ENCODE results near the gene KCNK4.

KCNK4 gene

DNA sequence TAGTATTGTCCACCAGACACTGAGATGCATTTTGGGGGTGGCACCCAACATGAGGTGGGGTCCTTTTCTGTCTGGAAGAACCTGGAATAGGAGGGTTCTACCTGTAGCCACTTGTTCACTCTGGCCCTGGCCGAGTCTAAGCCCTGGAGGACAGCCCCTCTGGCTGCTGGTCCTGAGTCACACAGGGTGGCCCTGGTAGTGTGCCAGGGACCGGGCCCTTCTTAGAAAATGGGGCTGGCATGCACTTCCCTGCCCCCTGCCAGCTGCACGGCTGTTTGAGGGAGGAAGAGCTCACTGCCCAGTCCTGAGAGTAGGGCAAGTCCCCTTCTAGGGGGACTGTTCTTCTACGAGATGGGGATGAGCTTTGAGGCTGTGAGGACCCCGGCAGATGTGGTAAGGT, 37.6 kb upstream of the KCNK4 start:
- no peak for DNase-seq (ENCODE audit: low read depth in 2 of 2)

DNA sequence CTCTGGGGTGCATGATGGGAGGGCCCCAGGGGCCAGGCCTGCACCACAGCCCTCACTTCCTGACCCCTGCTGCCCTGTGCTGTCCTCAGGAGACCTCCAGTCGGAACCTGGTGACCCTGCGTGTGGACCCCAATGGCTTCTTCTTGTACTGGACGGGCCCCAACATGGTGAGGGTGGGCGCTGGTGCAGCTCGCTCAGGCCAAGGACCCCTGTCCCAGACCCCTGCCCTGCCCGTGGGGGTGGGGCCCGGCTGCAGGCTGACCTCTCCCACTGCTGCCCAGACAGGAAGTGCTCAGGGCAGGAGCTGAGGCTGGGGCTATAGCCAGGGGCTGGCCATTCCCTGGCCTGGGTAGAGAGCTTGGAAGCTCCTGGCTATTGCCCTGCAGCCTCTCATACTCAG, 36.8 kb upstream of the KCNK4 start:
- DNase-seq (ENCODE audit: low read depth in 2 of 2), result no peak

DNA sequence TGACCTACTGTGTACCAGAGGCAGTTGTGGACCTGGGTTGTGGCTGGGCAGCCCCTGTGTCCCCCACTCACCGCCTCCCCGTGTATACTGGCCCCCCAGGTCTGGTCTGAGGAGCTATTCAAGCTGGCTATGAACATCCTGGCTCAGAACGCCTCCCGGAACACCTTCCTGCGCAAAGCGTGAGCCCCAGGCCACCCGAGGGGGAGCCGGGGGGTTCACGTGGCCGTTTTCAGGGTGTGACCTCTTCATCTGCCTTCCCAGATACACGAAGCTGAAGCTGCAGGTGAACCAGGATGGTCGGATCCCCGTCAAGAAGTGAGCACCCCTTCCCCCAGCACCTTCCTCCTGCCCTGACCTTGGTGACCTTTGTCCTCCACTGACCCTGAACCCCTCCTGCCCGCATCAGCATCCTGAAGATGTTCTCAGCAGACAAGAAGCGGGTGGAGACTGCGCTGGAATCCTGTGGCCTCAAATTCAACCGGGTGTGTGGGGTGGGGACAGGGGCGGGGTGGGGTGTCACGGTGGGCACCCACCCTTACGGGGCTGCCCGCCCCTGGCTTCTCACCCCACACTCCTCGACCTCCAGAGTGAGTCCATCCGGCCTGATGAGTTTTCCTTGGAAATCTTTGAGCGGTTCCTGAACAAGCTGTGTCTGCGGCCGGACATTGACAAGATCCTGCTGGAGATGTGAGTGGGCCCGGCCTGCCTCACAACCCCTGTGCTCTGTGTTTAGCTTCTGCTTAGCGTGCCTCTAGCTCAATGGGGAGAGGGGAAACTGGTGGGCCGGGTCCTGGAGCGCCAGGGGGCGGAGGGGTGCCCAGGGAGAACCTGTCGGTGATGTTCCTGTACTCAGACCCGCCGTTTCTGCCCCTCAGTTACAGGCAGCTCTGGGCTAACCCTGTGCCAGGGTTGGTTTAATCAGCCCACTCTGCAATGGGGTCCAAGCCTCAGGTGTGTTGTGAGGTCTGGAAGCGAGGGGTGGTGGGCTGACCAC, 35.7 kb upstream of the KCNK4 start:
- DNase-seq (ENCODE audit: low read depth in 2 of 2), result no peak

DNA sequence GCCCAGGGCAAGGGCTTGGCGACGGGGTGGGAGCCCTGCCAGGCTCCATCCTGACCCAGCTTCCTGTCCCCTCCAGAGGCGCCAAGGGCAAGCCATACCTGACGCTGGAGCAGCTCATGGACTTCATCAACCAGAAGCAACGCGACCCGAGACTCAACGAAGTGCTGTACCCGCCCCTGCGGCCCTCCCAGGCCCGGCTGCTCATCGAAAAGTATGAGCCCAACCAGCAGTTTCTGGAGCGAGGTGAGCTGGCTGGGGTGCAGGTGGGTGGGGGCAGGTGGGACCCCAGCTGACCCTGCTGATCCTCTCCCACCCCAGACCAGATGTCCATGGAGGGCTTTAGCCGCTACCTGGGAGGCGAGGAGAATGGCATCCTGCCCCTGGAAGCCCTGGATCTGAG, 34.8 kb upstream of the KCNK4 start:
- no peak for DNase-seq (ENCODE audit: low read depth in 2 of 2)

DNA sequence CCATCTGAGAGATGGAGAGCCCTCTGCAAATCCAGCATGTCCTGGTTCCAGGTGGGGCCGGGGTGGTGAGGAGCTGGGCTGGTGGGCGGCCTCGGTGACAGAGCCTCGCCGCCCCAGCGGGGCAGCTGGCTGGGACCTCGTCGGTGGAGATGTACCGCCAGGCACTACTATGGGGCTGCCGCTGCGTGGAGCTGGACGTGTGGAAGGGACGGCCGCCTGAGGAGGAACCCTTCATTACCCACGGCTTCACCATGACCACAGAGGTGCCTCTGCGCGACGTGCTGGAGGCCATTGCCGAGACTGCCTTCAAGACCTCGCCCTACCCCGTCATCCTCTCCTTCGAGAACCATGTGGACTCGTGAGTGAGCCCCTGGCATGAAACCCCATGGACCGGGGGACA, 32.7 kb upstream of the KCNK4 start:
- DNase-seq (ENCODE audit: low read depth in 2 of 2), result no peak

DNA sequence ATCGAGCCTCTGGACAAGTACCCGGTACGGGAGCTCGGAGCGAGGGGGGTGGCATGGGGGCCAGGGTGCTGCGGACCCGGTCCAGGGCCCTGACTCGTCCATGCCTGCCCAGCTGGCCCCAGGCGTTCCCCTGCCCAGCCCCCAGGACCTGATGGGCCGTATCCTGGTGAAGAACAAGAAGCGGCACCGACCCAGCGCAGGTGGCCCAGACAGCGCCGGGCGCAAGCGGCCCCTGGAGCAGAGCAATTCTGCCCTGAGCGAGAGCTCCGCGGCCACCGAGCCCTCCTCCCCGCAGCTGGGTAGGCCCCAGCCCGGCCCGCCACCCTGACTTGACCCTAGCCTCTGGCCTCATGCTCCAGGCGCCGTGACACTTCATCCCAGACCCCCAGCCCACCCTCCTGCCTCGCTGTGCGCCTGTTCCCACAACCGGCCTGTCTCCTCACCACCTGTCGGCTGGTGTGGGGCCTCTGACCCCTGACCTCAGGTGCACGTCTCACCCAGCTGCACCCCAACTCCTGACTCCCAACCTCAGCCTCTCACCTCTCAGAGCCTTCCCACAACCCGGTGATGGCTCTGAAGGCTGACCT, 32.1 kb upstream of the KCNK4 start:
- DNase-seq (ENCODE audit: low read depth in 2 of 2), result no peak

DNA sequence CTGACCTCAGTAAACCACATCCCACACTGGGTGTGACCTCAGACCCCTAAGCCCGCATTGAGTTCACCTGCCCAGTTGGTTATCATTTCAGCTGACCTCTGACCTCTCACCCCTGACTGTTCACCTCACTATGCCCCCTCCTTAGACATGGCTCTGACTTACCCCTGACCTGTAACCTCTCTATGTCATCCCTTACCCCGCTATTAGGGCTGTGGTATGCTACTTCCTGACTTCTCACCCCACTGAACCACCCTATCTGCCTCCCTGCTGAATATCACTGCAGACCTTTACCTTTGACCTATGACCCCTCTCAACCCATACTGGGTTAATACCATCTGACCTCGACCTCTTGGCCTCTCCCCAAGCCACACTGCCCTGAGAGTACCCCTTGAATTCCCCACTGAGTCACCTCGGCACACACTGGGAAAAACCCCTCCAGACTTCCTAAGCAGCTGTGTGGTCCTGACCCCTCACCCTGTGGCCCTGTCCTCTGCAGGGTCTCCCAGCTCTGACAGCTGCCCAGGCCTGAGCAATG, 31.5 kb upstream of the KCNK4 start:
- no peak for DNase-seq (ENCODE audit: low read depth in 2 of 2)

DNA sequence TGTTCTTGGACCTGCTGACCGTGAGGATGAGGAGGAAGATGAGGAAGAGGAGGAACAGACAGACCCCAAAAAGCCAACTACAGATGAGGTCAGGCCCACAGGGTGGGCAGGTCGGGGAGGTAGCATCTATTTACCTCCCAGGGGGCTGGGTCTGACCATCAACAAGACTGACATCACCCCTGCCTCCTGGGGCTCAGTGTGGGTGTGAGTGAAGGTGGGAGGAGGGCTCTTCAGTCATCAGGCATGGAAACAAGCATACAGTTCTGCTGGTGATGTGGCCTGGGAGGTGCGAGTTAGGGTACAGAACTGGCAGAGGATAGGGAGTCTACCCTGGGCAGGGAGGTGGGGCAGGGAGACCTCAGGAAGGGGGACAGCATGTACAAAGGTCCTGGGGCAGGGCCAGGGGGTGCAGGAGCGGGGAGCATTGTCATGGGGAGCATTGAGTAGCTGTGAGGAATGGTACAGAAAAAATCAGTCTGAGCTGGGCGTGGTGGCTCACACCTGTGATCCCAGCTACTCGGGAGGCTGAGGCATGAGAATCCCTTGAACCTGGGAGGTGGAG, 30.9 kb upstream of the KCNK4 start:
- DNase-seq (ENCODE audit: low read depth in 2 of 2), result no peak

DNA sequence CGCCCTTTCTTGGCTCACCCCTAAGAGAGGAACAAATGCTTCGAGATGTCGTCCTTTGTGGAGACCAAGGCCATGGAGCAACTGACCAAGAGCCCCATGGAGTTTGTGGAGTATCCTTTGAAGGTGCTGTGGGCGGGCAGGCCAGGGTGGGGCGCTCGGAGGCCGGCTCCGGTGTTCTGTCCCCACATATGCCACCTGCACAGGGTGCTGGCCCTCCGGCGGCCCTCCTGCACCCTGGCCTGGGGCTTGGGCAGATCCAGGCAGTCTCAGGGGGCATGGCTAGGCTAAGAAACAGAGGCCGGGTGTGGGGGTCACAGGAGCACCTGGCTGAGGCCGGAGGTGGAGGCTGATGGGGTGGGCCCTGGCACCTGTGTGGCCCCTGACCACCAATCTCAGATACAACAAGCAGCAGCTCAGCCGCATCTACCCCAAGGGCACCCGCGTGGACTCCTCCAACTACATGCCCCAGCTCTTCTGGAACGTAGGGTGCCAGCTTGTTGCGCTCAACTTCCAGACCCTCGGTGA, 29.5 kb upstream of the KCNK4 start:
- no peak for DNase-seq (ENCODE audit: low read depth in 2 of 2)

DNA sequence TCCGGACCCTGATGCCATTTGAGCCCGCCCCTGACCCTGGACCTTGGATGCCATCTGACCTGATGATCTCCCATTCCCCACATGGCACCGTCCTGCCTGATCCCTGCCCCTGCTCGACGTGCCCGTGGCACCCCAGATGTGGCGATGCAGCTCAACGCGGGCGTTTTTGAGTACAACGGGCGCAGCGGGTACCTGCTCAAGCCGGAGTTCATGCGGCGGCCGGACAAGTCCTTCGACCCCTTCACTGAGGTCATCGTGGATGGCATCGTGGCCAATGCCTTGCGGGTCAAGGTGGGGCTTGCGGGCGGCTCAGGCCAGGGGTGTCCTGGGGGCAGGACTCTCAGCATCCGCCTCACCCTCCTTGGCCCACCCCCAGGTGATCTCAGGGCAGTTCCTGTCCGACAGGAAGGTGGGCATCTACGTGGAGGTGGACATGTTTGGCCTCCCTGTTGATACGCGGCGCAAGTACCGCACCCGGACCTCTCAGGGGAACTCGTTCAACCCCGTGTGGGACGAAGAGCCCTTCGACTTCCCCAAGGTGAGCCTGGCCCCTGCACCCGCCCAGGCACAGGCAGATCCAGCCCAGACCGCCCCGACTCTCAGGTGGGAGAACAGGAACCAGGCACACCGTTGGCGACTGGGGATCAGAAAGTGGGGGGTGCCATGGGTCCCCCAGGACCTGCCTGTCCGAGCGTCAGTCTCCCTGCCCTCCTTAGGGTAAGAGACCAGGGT, 28.7 kb upstream of the KCNK4 start:
- DNase-seq (ENCODE audit: low read depth in 2 of 2), result no peak

DNA sequence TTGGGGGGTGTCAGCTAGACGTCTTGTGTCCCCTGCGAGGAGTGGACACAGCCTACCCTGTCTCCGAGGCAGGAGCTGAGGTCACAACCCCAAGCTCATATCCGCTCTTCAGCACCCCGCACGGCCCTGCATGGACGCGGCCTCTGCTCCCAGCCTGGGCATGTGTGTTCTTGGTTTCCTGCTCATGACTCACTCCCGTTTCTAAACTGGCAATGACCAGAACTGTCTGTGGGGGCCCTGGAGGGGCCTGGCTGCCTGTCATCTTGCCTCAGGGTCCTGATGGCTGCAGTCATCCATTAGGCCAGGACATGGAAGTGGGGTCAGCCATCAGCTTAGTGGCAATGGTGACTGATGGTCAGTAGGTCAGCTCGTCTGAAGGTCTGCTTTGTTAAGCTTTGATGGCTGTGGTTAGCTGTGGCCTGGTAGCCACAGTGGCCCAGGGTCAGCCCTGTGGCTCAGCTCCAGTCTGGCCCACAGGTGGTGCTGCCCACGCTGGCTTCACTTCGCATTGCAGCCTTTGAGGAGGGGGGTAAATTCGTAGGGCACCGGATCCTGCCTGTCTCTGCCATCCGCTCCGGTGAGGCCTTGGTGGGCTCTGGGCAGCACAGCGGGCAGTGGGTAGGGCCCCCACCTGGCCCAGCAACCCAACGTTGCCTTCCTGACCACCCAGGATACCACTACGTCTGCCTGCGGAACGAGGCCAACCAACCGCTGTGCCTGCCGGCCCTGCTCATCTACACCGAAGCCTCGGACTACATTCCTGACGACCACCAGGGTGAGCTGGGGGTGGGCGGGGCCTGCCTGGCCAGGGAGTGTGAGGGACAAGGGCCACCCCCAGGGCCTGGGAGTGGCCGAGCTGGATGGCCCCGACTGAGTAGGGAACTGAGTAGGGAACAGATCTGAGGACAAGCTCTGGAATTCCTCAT, 27.8 kb upstream of the KCNK4 start:
- DNase-seq (ENCODE audit: low read depth in 2 of 2), result no peak

DNA sequence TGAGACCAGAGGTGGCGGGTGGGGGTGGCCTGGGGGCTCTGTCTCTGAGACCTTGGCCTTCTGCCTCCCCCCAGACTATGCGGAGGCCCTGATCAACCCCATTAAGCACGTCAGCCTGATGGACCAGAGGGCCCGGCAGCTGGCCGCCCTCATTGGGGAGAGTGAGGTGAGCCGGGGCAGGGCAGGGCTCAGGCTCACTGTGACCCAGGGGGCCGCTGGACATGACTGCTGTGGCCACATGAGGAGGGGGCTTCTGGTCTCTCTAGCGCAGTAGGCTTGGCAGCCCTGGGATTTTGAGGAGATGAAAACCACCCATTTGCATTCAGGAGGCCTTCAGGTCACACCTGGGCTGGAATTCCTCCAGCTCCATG, 27.2 kb upstream of the KCNK4 start:
- DNase-seq (ENCODE audit: low read depth in 2 of 2), result no peak

DNA sequence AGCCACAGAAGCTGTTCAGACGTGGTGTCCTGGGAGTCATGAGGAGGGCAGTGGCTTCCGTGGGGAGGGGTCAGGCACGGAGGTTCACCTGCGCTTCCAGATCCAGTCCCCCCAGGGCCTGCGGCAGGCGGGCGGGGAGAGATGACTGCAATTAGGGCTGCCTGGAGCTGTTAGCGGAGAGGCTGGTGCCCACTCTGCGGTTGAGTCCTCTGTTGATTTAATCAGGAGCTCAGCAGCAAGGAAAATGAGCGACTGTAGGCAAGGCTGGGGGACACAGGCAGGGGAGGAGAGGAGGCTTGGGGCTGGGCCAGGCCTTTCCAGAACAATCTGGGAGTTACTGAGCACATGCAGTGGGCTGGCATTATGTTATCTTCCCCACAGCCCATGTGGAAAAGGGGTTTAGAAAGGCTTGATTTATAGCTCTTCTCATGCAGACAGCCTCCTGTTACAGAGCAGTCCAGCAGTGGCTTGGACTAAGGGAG, 26.7 kb upstream of the KCNK4 start:
- no peak for DNase-seq (ENCODE audit: low read depth in 2 of 2)

DNA sequence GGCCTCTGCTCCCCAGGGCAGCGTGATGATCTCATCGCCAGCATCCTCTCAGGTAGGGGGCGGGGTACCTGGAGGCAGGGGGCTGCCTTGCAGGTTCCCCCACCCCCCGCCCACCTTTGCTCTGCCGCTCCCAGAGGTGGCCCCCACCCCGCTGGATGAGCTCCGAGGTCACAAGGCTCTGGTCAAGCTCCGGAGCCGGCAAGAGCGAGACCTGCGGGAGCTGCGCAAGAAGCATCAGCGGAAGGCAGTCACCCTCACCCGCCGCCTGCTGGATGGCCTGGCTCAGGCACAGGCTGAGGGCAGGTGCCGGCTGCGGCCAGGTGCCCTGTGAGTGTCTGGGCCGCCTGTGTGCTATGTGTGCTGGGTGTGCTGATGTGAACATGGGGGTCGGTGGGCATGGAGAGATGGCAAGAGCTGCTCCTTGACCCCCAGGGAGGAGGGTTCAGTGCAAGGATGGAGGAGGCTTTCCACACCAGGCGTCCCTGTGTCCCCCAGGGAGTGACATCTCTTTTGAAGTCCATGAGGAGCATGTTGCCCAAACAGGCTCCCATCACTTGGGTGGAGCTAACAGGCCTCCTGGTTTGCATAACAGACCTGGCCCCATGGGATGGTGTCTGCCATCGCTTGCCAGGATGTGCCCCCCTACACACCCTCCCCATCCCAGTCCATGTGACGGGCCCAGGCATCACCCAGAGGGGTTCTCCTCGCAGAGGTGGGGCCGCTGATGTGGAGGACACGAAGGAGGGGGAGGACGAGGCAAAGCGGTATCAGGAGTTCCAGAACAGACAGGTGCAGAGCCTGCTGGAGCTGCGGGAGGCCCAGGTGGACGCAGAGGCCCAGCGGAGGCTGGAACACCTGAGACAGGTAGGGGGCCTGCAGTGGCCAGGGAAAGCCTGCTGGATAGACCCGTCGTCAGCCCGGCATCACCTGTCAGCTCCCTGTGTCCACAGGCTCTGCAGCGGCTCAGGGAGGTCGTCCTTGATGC, 25.6 kb upstream of the KCNK4 start:
- DNase-seq (ENCODE audit: low read depth in 2 of 2), result no peak

DNA sequence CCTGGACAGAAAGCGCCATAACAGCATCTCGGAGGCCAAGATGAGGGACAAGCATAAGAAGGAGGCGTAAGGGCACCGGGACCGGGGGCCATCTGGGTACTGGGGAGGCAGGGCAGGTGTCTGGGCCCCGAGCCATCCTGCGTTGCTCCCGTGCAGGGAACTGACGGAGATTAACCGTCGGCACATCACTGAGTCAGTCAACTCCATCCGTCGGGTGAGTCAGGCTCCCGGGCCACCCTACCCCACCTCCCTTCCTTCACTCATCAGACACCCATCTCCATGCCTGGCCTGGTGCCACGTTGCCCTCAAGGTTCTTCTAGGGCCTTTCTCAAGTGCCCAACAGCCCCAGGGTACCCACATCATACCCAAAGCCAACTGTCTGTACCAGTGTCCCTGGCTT, 24.8 kb upstream of the KCNK4 start:
- DNase-seq (ENCODE audit: low read depth in 2 of 2), result no peak

DNA sequence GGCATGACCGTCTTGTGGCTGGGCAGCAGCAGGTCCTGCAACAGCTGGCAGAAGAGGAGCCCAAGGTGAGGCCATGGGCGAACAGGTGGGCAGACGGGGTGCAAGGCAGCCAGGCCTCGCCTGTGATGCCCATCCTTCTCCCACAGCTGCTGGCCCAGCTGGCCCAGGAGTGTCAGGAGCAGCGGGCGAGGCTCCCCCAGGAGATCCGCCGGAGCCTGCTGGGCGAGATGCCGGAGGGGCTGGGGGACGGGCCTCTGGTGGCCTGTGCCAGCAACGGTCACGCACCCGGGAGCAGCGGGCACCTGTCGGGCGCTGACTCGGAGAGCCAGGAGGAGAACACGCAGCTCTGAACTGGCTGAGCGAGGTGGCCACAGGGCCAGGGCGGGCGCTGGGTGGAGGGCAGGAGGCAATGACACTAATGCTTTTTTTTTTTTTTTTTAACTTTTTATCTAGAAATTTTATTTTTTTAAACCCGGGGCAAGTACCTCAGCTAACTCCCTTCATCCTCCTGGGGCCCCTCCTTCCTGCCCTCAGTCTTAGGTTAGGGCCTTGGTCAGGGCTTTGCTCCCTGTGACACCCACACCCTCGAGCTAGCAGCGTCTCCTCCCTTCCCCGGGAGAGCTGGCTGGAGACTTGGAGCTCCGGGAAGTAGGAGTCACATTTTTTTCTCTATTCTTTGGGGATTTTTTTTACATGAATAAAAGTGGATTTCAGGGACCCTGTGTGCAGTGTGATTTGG, 23.7 kb upstream of the KCNK4 start:
- DNase-seq (ENCODE audit: low read depth in 2 of 2), result no peak

DNA sequence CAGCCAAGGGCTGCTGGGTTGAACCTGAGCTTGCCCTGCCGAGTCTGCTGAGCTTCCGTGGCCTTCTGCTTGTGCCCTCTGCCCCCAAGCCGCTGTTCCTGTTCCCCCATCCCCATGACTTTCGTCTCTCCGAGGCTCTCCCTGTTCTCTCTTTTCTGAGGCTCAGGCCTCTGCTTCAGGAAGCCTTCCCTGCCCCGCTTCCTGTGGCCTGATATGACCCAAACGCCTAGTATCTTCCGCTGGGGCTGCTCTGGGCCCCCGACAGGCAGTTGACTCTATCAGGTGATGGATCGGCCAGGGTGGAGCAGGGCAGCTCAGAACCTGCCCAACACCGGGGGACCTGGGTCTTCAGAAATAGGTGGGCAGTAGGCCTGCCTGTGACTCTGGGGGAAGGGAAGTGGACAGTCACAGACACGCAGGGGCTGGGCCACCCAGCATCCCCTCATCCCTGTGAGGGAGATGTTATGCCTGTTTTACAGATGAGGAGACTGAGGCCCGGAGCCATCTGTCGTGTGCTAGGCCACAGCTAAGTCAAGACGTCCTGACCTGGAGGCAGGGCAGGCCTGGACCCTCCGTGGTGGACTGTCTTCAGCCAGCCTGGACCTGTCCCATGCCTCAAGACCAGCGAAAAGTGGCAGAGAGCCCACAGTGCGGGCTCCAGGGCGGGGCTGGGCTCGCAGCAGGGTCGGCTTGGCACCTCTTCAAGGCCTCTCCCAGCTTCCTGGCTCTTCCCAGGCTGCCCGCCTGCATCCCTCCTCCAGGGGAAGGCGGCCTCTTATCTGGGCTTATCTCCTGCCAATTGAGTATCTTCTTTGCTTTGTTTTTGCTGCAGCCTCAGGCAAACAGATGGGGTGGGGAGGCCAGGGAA, 22.8 kb upstream of the KCNK4 start:
- no peak for DNase-seq (ENCODE audit: low read depth in 2 of 2)

All from stimulated activated CD8-positive, alpha-beta memory T cell treated with anti-CD3 and anti-CD28 coated beads, Interleukin-2, amount 100 ng/mL, for 1 hour (primary cell).